Esophagus squamous epithelium (tissue), 5 donors: ENCODE data around the gene STK24. TPM values are rescaled to one million over a fixed set of nuclear protein-coding genes. Genes with fewer than 3 reads are reported as not detected.

Experiments used
- DNase-seq: peaks from one replicate; lab custom pipeline; 2025; lab: John Stamatoyannopoulos, UW
- H3K27ac ChIP-seq, 4 donors: fragments of 200-600 bp; sonication (generic); one replicate each; pipeline ENCODE4 v1.5.1; 2016 to 2019; ENCODE audit warnings: mild to moderate bottlenecking in 1 of 4
- H3K27me3 ChIP-seq, 4 donors: fragments of 200-600 bp; sonication (generic); 1 replicate in 3 of 4; 2 replicates in 1 of 4; pipeline versions ENCODE4 v1.5.1 to v1.6.0; 2017 to 2021; ENCODE audit warnings: antibody characterized with exemption in 1 of 4
- H3K36me3 ChIP-seq, 3 donors: fragments of 200-600 bp; sonication (generic); one replicate each; pipeline ENCODE4 v1.5.1; 2016 to 2019
- H3K4me1 ChIP-seq, 3 donors: fragments of 200-600 bp; sonication (generic); one replicate each; pipeline ENCODE4 v1.5.1; 2017 to 2019
- H3K4me3 ChIP-seq, 4 donors: fragments of 200-600 bp; sonication (generic); 1 replicate in 3 of 4; 2 replicates in 1 of 4; pipeline ENCODE4 v1.5.1; 2016 to 2019; ENCODE audit warnings: mild to moderate bottlenecking in 2 of 4, moderate library complexity in 1 of 4
- H3K9me3 ChIP-seq, 3 donors: fragments of 200-600 bp; sonication (generic); one replicate each; pipeline ENCODE4 v1.5.1; 2016 to 2019
- CTCF ChIP-seq, 6 experiments: fragments of 450-650 bp in 4 of 6; fragments of 200-600 bp in 2 of 6; sonication (generic) in 2 of 6; IDR thresholded peaks; one replicate each; pipeline ENCODE4 v1.5.1; 2016 to 2019; ENCODE audit warnings: antibody characterized with exemption in 6 of 6, mild to moderate bottlenecking in 4 of 6, moderate library complexity in 4 of 6
- POLR2A ChIP-seq, 4 donors: fragments of 450-650 bp; IDR thresholded peaks; one replicate each; pipeline ENCODE4 v1.6.1; 2017; ENCODE audit warnings: antibody characterized with exemption in 4 of 4, mild to moderate bottlenecking in 4 of 4, moderate library complexity in 3 of 4
- WGBS, 2 donors: methylation state at CpG; one replicate each; pipeline ENCODE4 v1.1.5; 2018; 5-methylcytosine and 5-hydroxymethylcytosine counted together
- intact Hi-C: fragments of 100-400 bp; cut with DNase I; formaldehyde crosslinking; loops from one replicate; pipeline ENCODE4 v1.15.0; 2022
- total RNA-seq, 4 donors: library from RNA; depleted of rRNA; stranded (reverse); fragments of >200 nt; gene quantifications; one replicate each; pipeline ENCODE4 v1.1.0, GENCODE V29; 2016
- donor health status: DM: yes; HTN: yes; CAD: no.

The STK24 gene
- total RNA-seq, 4 donors from 2014 or later: 119 to 156 (median 130) TPM

- TF ChIP-seq CTCF (IDR thresholded peaks at IDR 0.05) (no peak), POLR2A (IDR thresholded peaks at IDR 0.05) (no peak)
- intact Hi-C loops: no loop called here
- WGBS, 2 donors: 74 to 80% methylated on average over 5 to 6 of the region's 6 CpGs
Measured at GRCh38 chr13:98470920-98471319, 106.0 kb downstream of the STK24 start.

DNA sequence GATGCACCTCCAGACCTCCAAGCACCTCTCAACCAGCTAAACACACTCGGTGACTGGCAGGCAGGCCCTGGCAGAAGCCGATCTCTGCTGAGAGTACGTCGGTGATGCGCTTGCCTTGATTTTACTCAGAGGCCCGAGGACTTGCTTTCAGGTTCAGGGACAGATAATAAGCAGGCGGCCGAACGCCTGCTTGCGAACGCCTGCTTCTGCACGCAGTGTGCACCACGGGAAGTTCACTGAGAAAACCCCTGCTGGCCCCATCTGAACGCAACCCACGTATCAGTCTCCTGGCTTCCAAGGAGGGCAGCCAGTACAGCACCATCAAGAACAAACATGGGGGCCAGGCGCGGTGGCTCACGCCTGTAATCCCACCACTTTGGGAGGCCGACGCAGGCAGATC is 108.0 kb downstream of the STK24 start:
- Histone ChIP-seq H3K27ac (no peak overlapping the region), H3K4me1 (peaks cover 0 to 28% (median 3%) of the 10 kb centered on the region in 3 donors), H3K4me3 (no peak overlapping the region), H3K9me3 (no peaks in the 10 kb centered on the region), H3K36me3 (peaks cover 14 to 98% (median 27%) of the 10 kb centered on the region in 3 donors), H3K27me3 (no peaks in the 10 kb centered on the region)
- DNase-seq: no peak
- intact Hi-C loops: no loop called here
- TF ChIP-seq POLR2A (IDR thresholded peaks at IDR 0.05) (no peak), CTCF (IDR thresholded peaks at IDR 0.05) (no peak)
- WGBS, 2 donors: 88 to 89% methylated on average over 8 to 9 of the region's 20 CpGs

More at GRCh38 chr13:98470920-98471319, 106.0 kb downstream of the STK24 start:
- Histone ChIP-seq H3K27ac (no peak overlapping the region), H3K36me3 (peaks cover 22 to 93% (median 34%) of the 10 kb centered on the region in 3 donors), H3K9me3 (no peaks in the 10 kb centered on the region), H3K27me3 (no peaks in the 10 kb centered on the region), H3K4me1 (peaks cover 5 to 36% (median 6%) of the 10 kb centered on the region in 3 donors), H3K4me3 (no peak overlapping the region)
- DNase-seq: no peak

GRCh38 chr13:98468361-98468760 is 108.5 kb downstream of the STK24 start:
- Histone ChIP-seq H3K27ac (no peak overlapping the region), H3K9me3 (no peaks in the 10 kb centered on the region), H3K36me3 (peaks cover 14 to 98% (median 27%) of the 10 kb centered on the region in 3 donors), H3K27me3 (no peaks in the 10 kb centered on the region), H3K4me1 (peaks cover 0 to 26% (median 3%) of the 10 kb centered on the region in 3 donors), H3K4me3 (no peak overlapping the region)
- DNase-seq: no peak
- intact Hi-C loops: no loop called here
- WGBS, 2 donors: 70 to 82% methylated on average over 2 to 3 of the region's 3 CpGs
- TF ChIP-seq CTCF (IDR thresholded peaks at IDR 0.05) (no peak), POLR2A (IDR thresholded peaks at IDR 0.05) (no peak)

GRCh38 chr13:98467263-98467985 is 109.5 kb downstream of the STK24 start:
- H3K36me3 ChIP-seq: peaks cover 14 to 98% (median 31%) of the 10 kb centered on the region in 3 donors
- H3K4me3 ChIP-seq: no peak overlapping the region
- peaks cover 0 to 32% (median 3%) of the 10 kb centered on the region in 3 donors for H3K4me1 ChIP-seq
- peak overlapping the region in 1 of 4 donors; percentile 6 for H3K27ac ChIP-seq
- TF ChIP-seq CTCF (IDR thresholded peaks at IDR 0.05): no peak
- no peak for TF ChIP-seq POLR2A (IDR thresholded peaks at IDR 0.05)
- WGBS, 2 donors: 70 to 80% methylated on average over 10 to 11 of the region's 13 CpGs
- no peaks in the 10 kb centered on the region for H3K27me3 ChIP-seq
- intact Hi-C loops: no loop called here
- no peak for DNase-seq
- H3K9me3 ChIP-seq: no peaks in the 10 kb centered on the region

- Histone ChIP-seq H3K27me3 (no peaks in the 10 kb centered on the region), H3K27ac (peak overlapping the region in 1 of 4 donors; percentile 6), H3K9me3 (no peaks in the 10 kb centered on the region), H3K4me3 (no peak overlapping the region), H3K4me1 (peaks cover 0 to 36% (median 3%) of the 10 kb centered on the region in 3 donors), H3K36me3 (peaks cover 14 to 98% (median 24%) of the 10 kb centered on the region in 3 donors)
- peak; percentile 24 to 65 (median 50) for TF ChIP-seq CTCF (IDR thresholded peaks at IDR 0.05)
- no peak for TF ChIP-seq POLR2A (IDR thresholded peaks at IDR 0.05)
- no peak for DNase-seq
- 57 to 63% methylated on average over 11 of the region's 11 CpGs for WGBS, 2 donors
- intact Hi-C loops: no loop called here
Measured at GRCh38 chr13:98466634-98467236, 110.2 kb downstream of the STK24 start.
